ENCODE measurements around the gene CIITA. TPM values are rescaled to one million over a fixed set of nuclear protein-coding genes. Genes with fewer than 3 reads are reported as not detected.

Gene CIITA
- total RNA-seq, 2 experiments from 2014 or later = 2.4 to 3.0 TPM

GRCh38 chr16:10945065-10945787 is 68.2 kb downstream of the CIITA start:
- intact Hi-C loops (cut with DNase I, micrococcal nuclease) = loop anchor here in 1 of 2 experiments (10.0 kb wide), 2 partner anchors 200 to 1140 kb away; partner anchors contain the start of gene NUBP1
- H3K27ac ChIP-seq (ENCODE audit: low read depth in 1 of 2, low read length in 2 of 2) = peak overlapping the region in 1 of 2 donors; percentile 55

GRCh38 chr16:10946308-10946707 is 69.3 kb downstream of the CIITA start:
- no peaks in the 10 kb centered on the region for H3K36me3 ChIP-seq (ENCODE audit: insufficient read depth, low read length)
- H3K9me3 ChIP-seq (ENCODE audit: control insufficient read depth in 1 of 2, insufficient read depth in 1 of 2, low read length in 2 of 2) = no peaks in the 10 kb centered on the region
- Mint-ChIP-seq H3K27me3 (no peaks in the 10 kb centered on the region), H3K27ac (peak overlapping the region; percentile 76), H3K4me3 (peak overlapping the region; percentile 96), H3K4me1 (ENCODE audit: low read depth) (peaks cover 69% of the 10 kb centered on the region), H3K9me3 (no peaks in the 10 kb centered on the region), H3K36me3 (ENCODE audit: low read depth) (peaks cover 6% of the 10 kb centered on the region)
- no peak for DNase-seq
- TF ChIP-seq CTCF (IDR thresholded peaks at IDR 0.05) = no peak
- CTCF ChIA-PET = no interaction called here
- no peak overlapping the region for H3K4me3 ChIP-seq (ENCODE audit: low read length)
- H3K27me3 ChIP-seq (ENCODE audit: control insufficient read depth in 1 of 2, insufficient read depth in 2 of 2, low read length in 2 of 2) = no peaks in the 10 kb centered on the region
- POLR2A ChIA-PET = interaction anchor here (1.0 to 4.3 kb wide), 3 partner anchors 310 to 969 kb away, joined by 4 to 19 read pairs (median 5); partner anchors contain the start of genes GSPT1 and SOCS1
- ATAC-seq (ENCODE audit: poor library complexity) = no peak
- intact Hi-C loops (cut with DNase I, micrococcal nuclease) = loop anchor here in 1 of 2 experiments (10.0 kb wide), 2 partner anchors 202 to 1138 kb away; partner anchors contain the start of gene NUBP1
- peaks cover 61% of the 10 kb centered on the region for H3K4me1 ChIP-seq (ENCODE audit: insufficient read depth, low read length)
- no peak overlapping the region for H3K27ac ChIP-seq (ENCODE audit: low read depth in 1 of 2, low read length in 2 of 2)

More at GRCh38 chr16:10945065-10945787, 68.2 kb downstream of the CIITA start:
- Mint-ChIP-seq H3K27ac (peak overlapping the region; percentile 76), H3K27me3 (no peaks in the 10 kb centered on the region), H3K9me3 (no peaks in the 10 kb centered on the region), H3K4me1 (ENCODE audit: low read depth) (peaks cover 73% of the 10 kb centered on the region), H3K36me3 (ENCODE audit: low read depth) (peaks cover 6% of the 10 kb centered on the region), H3K4me3 (peak overlapping the region; percentile 96)
- Histone ChIP-seq H3K27me3 (ENCODE audit: control insufficient read depth in 1 of 2, insufficient read depth in 2 of 2, low read length in 2 of 2) (no peaks in the 10 kb centered on the region), H3K9me3 (ENCODE audit: control insufficient read depth in 1 of 2, insufficient read depth in 1 of 2, low read length in 2 of 2) (no peaks in the 10 kb centered on the region), H3K4me3 (ENCODE audit: low read length) (peak overlapping the region; percentile 85), H3K4me1 (ENCODE audit: insufficient read depth, low read length) (peaks cover 72% of the 10 kb centered on the region), H3K36me3 (ENCODE audit: insufficient read depth, low read length) (no peaks in the 10 kb centered on the region)
- DNase-seq (no peak), ATAC-seq (ENCODE audit: poor library complexity) (no peak)
- CTCF ChIA-PET = no interaction called here
- TF ChIP-seq CTCF (IDR thresholded peaks at IDR 0.05) = no peak
- POLR2A ChIA-PET = interaction anchor here (0.9 to 2.0 kb wide), 6 partner anchors 19 to 971 kb away, joined by 3 to 10 read pairs (median 5); partner anchors contain the start of genes GSPT1, SOCS1 and TXNDC11

- POLR2A ChIA-PET = interaction anchor here (1.0 to 4.3 kb wide), 2 partner anchors 309 to 409 kb away, joined by 4 to 19 read pairs; partner anchors contain the start of gene SOCS1
Measured at GRCh38 chr16:10947211-10947787, 70.3 kb downstream of the CIITA start.

More at GRCh38 chr16:10947211-10947787, 70.3 kb downstream of the CIITA start:
- Mint-ChIP-seq H3K4me3 (peak overlapping the region; percentile 71), H3K27me3 (no peaks in the 10 kb centered on the region), H3K9me3 (no peaks in the 10 kb centered on the region), H3K4me1 (ENCODE audit: low read depth) (peaks cover 69% of the 10 kb centered on the region), H3K27ac (no peak overlapping the region), H3K36me3 (ENCODE audit: low read depth) (peaks cover 6% of the 10 kb centered on the region)
- H3K27me3 ChIP-seq (ENCODE audit: control insufficient read depth in 1 of 2, insufficient read depth in 2 of 2, low read length in 2 of 2) = no peaks in the 10 kb centered on the region
- TF ChIP-seq CTCF (IDR thresholded peaks at IDR 0.05) = no peak
- CTCF ChIA-PET = interaction anchor here (2.3 kb wide), 1 partner anchor 309 kb away, joined by 6 read pairs; the partner anchor contains the start of gene SOCS1
- no peak overlapping the region for H3K27ac ChIP-seq (ENCODE audit: low read depth in 1 of 2, low read length in 2 of 2)
- no peaks in the 10 kb centered on the region for H3K9me3 ChIP-seq (ENCODE audit: control insufficient read depth in 1 of 2, insufficient read depth in 1 of 2, low read length in 2 of 2)
- H3K4me3 ChIP-seq (ENCODE audit: low read length) = no peak overlapping the region
- DNase-seq = no peak
- H3K36me3 ChIP-seq (ENCODE audit: insufficient read depth, low read length) = peaks cover 3% of the 10 kb centered on the region
- intact Hi-C loops (cut with DNase I, micrococcal nuclease) = loop anchor here in 1 of 2 experiments (10.0 kb wide), 2 partner anchors 202 to 1138 kb away; partner anchors contain the start of gene NUBP1
- no peak for ATAC-seq (ENCODE audit: poor library complexity)
- peaks cover 58% of the 10 kb centered on the region for H3K4me1 ChIP-seq (ENCODE audit: insufficient read depth, low read length)
